AG09309 (cell line): Measurements from ENCODE around the gene LRCH1.

Source experiments
- DNase-seq: peaks from one replicate; pipeline ENCODE4 v3.0.0-alpha.2; 2010; ENCODE audit warnings: low read depth
- H3K4me3 ChIP-seq: 2 replicates; pipeline ENCODE4 v1.5.1; 2011; ENCODE audit warnings: mild to moderate bottlenecking, low read depth, low read length, moderate library complexity; ENCODE audit not compliant: control insufficient read depth
- TF ChIP-seq, protein P1 (sequence below): IDR thresholded peaks from 2 replicates; pipeline ENCODE4 v1.5.1; 2011; ENCODE audit warnings: mild to moderate bottlenecking, low read depth, low read length, inconsistent platforms; ENCODE audit not compliant: insufficient read depth, control insufficient read depth; ENCODE audit errors: missing control alignments

Gene LRCH1

DNA sequence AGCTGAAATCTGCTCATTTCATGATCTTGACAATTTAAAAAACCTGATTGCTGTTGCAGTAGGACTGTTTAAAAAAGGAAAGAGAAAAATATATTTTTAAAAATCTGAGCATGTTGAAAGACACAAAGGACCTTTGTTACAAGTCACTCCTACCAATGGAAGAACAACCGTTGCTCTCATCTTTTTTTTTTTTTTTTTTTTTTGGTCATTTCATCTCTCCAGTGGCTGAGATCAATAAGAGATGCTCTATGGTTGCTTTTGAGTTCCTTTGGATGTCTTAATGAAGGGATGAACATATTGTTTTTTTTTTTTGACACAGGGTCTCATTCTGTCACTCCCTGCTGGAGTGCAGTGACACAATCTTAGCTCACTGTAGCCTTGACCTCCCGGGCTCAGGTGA lies 29.2 kb downstream of the LRCH1 start:
- no peak for DNase-seq
- TF ChIP-seq, protein P1, sequence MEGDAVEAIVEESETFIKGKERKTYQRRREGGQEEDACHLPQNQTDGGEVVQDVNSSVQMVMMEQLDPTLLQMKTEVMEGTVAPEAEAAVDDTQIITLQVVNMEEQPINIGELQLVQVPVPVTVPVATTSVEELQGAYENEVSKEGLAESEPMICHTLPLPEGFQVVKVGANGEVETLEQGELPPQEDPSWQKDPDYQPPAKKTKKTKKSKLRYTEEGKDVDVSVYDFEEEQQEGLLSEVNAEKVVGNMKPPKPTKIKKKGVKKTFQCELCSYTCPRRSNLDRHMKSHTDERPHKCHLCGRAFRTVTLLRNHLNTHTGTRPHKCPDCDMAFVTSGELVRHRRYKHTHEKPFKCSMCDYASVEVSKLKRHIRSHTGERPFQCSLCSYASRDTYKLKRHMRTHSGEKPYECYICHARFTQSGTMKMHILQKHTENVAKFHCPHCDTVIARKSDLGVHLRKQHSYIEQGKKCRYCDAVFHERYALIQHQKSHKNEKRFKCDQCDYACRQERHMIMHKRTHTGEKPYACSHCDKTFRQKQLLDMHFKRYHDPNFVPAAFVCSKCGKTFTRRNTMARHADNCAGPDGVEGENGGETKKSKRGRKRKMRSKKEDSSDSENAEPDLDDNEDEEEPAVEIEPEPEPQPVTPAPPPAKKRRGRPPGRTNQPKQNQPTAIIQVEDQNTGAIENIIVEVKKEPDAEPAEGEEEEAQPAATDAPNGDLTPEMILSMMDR, result no peak
- no peak overlapping the region for H3K4me3 ChIP-seq

DNA sequence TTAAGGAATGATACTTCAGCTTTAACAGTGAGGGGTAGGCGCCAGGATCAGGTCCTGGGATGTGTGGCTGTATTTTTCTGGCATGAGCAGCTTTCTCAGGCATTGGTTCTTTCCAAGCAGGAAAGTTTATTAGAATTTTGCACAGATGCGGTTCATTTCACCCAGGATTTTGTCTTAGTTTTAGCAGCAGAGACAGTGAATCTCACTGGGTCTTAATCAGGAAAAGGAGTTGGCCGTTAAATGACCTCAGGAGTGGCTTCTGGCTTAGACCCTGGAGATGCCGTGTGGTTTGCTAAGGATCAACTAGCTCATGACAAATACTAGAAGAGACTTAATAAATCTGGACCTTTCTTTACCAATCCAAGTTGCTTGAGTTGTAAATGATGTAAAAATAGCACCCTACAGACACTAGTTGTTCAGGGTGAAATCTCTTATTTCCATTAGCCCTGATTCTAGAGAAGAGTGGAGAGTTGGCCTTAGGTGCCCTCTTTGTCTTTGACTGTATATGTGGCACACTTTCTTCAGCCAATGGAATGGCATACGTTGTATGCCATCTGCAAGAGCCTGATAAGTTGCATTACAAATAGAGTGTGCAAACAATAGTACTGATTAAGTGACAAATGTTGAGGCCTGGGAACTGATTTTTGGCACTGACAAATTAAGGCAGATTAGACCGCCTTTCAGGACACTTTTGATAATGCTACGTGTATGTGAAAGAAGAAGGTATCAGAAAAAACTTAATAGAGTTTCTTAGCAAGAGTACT lies 34.0 kb downstream of the LRCH1 start:
- no peak for DNase-seq
- TF ChIP-seq, protein P1, result no peak
- no peak overlapping the region for H3K4me3 ChIP-seq

DNA sequence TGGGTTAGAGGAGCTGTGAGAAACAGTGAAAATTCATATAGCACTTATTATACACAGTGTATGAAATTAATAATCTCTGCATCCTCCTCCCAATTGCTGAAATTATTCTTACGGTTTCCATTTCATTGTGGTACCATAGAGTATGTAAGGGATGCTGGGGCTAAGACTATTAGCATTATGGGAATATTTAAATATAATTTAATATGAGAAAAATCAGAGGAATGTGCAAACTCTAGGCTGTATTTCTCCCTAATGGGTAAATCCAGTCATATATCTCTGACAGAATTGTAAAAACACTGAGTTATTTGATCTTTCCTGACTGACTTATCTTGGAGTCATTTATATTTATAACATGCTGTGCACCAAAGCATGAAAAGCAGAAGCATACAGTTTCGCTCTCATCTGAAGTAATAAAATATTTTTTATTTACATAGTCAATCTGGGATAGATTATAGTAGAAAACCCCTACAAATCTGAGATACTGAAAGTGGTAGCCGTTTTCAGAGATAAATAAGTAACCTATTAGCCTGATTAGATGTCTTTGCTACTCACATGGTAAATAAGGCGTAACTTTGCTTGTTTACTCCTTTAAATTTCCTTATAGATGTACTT lies 34.9 kb downstream of the LRCH1 start:
- no peak for DNase-seq
- H3K4me3 ChIP-seq, result no peak overlapping the region
- TF ChIP-seq, protein P1, result no peak

DNA sequence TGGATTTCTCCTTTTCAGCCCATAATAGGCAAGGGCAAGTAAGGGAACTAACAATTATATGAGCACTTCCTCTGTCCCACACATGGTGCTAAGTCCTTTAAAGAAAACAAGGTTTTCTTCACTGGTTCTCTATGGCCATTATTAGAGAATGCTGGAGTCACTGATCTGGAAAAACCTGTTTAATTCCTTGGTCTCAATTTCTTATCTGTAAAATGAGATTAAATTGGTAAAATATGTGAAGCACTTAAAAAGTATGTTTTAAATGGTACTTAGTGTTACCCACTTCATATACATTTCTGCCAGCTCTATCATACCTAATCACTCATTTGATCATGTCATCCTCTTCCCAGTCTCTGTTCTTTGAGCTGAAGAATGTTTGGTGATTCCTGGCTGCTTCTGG lies 39.4 kb downstream of the LRCH1 start:
- TF ChIP-seq, protein P1, result no peak
- no peak for DNase-seq

DNA sequence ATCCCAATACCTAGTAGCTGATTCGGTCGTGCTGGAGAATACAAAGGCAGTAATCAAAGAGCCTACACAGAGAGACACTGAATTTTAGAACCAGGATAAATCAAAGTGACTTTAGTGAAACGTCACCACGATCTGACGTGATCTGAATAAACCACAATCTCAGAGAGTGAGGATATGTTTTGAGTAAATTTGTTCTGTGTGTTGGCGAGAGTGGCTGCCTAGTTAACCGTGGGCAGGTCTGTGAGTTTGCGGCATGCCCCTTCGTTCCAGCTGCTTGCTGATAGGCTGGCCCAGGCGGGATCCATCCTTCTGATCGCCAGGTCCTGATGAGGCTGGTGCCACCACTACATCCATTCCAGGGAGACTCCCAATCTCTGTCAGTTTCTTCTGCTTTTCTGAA lies 40.4 kb downstream of the LRCH1 start:
- TF ChIP-seq, protein P1, result no peak
- H3K4me3 ChIP-seq, result no peak overlapping the region
- DNase-seq, result no peak

More for the DNA sequence above, 39.4 kb downstream of the LRCH1 start:
- H3K4me3 ChIP-seq, result no peak overlapping the region

DNA sequence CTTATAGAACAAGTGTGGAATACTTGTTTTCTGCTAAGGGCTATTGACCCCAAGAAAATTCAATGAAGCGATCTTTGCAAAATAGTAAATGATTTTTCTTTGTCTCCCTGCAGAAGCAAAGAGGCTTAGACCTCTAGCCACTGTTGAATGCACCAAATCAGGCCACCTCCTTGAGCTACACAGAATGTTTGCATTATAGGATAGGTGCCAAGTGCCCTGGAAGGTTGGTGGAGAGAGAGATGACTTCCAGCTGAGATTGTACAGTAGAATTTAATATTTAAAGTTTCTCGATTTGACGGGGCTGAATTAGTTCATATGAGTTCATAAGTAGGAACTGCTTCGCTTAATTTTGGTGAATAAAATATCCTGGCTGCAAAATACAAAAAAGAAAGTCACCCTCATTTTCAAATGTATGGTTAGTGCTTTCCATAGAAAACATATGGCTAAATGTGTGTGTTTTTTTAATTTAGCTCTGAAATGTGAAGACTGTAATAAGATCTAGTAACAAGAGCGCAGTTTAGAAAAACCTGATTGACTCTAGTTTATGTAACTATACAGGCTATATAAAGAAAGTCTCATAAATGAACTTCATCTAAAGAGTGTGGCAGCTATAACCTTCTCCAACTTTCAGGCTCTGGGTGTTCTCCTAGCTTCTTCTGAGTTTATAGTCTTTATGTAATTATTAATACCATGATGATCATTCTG lies 41.6 kb downstream of the LRCH1 start:
- no peak overlapping the region for H3K4me3 ChIP-seq
- TF ChIP-seq, protein P1, result no peak
- DNase-seq, result no peak
